Activated CD4-positive, alpha-beta T cell treated with anti-CD3 and anti-CD28 coated beads, Interleukin-2, amount 10 ng/mL, durations not matched to agents 7 days and 5 days (primary cell): Measurements from ENCODE around the gene NR6A1. TPM values are rescaled to one million over a fixed set of nuclear protein-coding genes. Genes with fewer than 3 reads are reported as not detected.

Experiments
- CTCF ChIA-PET: fragments of 350-600 bp; sonication (Branson Sonifier 250); formaldehyde crosslinking; loops from one replicate; lab custom pipeline; 2021; ENCODE audit warnings: antibody characterized with exemption; lab: Charles Lee
- POLR2A ChIA-PET: fragments of 350-600 bp; sonication (Branson Sonifier 250); formaldehyde crosslinking; loops from one replicate; lab custom pipeline; 2021; ENCODE audit warnings: antibody characterized with exemption; lab: Charles Lee
- DNase-seq: peaks from one replicate; pipeline ENCODE4 v3.0.0-alpha.2; 2020
- H3K27ac Mint-ChIP-seq: one replicate; pipeline ENCODE4 v1.8.0; 2021; ENCODE audit warnings: mild to moderate bottlenecking, moderate library complexity, mixed read lengths
- H3K27me3 Mint-ChIP-seq: one replicate; pipeline ENCODE4 v1.8.0; 2021; ENCODE audit warnings: mixed read lengths
- H3K36me3 Mint-ChIP-seq: one replicate; pipeline ENCODE4 v1.8.0; 2021; ENCODE audit warnings: low read depth, mixed read lengths
- H3K4me1 Mint-ChIP-seq: one replicate; pipeline ENCODE4 v1.8.0; 2021; ENCODE audit warnings: mixed read lengths
- H3K4me3 Mint-ChIP-seq: one replicate; pipeline ENCODE4 v1.8.0; 2021; ENCODE audit warnings: mild to moderate bottlenecking, moderate library complexity, mixed read lengths
- H3K9me3 Mint-ChIP-seq: one replicate; pipeline ENCODE4 v1.8.0; 2021; ENCODE audit warnings: mixed read lengths
- total RNA-seq, 2 experiments: library from RNA; stranded (reverse); gene quantifications; one replicate each; pipeline ENCODE4 v1.2.3, GENCODE V29; 2021

The NR6A1 gene
- total RNA-seq = under 1 TPM; 0.10 to 0.19 TPM

DNA sequence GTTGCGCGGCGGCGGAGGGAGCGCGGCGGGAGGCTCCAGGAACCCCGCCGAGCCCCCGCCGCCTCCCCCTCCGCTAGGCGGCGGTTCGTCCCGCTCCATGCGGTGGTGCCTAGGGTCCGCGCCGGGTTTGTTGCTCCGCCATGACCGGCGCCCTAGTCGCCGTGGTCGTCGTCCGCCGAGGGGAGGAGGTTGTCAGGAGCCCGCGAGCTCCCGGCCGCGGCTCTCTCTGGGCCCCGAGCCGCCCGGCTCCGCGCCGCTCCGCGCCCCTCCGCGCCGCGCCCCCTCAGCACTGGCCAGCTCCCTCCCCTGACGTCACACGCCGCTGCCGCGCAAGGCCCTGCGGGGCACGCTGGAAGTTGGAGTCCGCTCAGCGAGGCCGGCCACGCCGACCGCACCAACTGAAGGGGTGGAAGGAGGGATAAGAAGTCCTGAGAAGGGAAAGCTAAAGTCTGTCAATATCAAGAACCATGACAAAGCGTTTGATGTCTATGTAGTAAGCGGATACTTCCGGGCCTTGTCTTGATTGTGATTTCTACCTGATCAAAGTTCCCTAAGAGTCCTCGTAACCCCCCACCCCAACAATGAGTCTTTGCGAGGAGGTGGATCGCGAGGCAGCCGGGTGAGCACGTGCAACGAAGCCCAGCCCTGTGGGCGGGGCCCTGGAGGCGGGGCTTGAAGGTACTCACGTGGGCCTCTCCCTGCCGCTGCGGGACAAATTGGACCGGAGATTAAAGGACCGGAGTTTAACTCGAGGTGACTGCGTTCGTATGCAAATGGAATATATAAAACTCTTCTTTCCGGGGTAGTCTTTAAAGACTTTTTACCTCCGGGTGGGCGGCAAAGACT is at the start of gene NR6A1:
Gene NR6A1, minus strand, starts transcription at position 291 of the 846 bp plus-strand sequence.
- peak; percentile 95 for DNase-seq

DNA sequence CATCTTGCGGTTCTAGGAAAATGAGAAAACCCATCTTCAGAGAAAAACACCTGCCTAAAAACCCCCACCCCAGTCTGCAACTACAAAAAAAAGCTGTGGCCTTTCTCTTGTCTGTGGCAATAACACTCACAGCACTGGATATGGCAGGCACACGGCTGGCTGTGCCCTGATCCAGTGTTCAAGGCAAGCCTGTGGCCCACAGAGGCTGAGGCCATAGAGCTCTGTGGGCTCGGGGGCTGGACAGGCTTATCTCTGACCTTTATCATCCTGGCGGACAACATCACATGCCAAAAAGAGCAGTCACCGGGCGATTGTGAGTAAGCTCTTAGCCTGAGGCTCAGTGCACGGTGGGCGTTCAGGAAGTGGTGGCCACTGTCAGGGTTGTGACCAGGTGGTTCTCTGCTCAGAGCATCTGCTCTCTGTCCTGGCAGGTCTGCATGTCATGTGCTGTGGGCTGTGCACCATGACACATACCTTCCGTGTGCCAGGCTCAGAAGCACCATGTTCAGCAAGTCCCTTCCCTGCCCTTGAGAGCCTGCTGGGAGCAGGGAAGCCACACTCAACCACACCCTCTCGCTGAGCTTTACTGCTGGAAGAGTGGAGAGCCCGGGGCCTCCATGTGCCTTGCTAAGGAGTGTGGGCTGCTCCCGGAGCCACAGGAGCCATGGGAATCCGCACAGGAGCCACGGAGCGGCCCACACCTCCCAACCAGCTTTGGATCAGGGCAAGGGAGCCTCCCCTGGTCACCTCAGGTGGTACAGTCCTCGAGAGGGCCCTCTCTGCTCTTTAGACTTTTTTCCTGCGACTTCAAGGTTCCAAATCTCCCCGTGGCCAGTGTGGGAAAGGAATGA is 47.5 kb upstream of the NR6A1 start:
- DNase-seq = no peak
- H3K4me1 Mint-ChIP-seq = peaks cover 13% of the 10 kb centered on the region
- CTCF ChIA-PET = interaction anchor here (0.6 kb wide), 1 partner anchor 73 kb away, joined by 4 read pairs; no protein-coding TSS in a partner anchor
- H3K27ac Mint-ChIP-seq = no peak overlapping the region
- H3K4me3 Mint-ChIP-seq = no peak overlapping the region
- no peaks in the 10 kb centered on the region for H3K36me3 Mint-ChIP-seq
- no peaks in the 10 kb centered on the region for H3K9me3 Mint-ChIP-seq
- POLR2A ChIA-PET = no interaction called here
- H3K27me3 Mint-ChIP-seq = peaks cover 10% of the 10 kb centered on the region

More for the DNA sequence above, at the start of gene NR6A1:
- peaks cover 44% of the 10 kb centered on the region for H3K4me1 Mint-ChIP-seq
- H3K4me3 Mint-ChIP-seq = peak within 1 kb of the TSS; percentile 78
- H3K27me3 Mint-ChIP-seq = peaks cover 66% of the 10 kb centered on the region
- CTCF ChIA-PET = interaction anchor here (0.5 to 10.2 kb wide), 15 partner anchors 8 to 1607 kb away, joined by 3 to 173 read pairs (median 4); partner anchors contain the start of genes ARPC5L and WDR38
- H3K9me3 Mint-ChIP-seq = no peaks in the 10 kb centered on the region
- no peaks in the 10 kb centered on the region for H3K36me3 Mint-ChIP-seq
- peak within 1 kb of the TSS; percentile 91 for H3K27ac Mint-ChIP-seq
- POLR2A ChIA-PET = no interaction called here

DNA sequence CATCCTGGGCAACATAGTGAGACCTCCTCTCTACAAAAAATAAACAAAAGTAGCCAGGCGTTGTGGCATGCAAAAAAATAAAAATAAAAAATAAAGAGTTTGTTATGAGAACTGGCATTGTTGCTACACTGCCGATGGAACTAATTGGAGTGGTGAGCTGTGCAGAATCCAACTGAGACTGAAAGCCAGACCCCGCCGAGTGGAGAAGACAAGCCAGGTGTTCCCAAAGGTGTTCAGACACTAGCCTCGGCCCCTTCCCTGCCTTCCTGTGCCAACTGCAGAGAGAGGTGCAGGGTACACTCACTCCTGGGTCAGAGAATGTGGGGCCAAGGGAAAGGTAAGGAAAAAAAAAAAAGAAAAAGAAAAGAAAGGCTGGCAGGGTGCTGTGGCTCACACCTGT is 44.5 kb upstream of the NR6A1 start:
- Mint-ChIP-seq H3K4me3 (no peak overlapping the region), H3K27me3 (peaks cover 6% of the 10 kb centered on the region), H3K9me3 (no peaks in the 10 kb centered on the region), H3K27ac (no peak overlapping the region), H3K4me1 (peaks cover 13% of the 10 kb centered on the region), H3K36me3 (no peaks in the 10 kb centered on the region)
- no peak for DNase-seq
- CTCF ChIA-PET = no interaction called here
- POLR2A ChIA-PET = no interaction called here

DNA sequence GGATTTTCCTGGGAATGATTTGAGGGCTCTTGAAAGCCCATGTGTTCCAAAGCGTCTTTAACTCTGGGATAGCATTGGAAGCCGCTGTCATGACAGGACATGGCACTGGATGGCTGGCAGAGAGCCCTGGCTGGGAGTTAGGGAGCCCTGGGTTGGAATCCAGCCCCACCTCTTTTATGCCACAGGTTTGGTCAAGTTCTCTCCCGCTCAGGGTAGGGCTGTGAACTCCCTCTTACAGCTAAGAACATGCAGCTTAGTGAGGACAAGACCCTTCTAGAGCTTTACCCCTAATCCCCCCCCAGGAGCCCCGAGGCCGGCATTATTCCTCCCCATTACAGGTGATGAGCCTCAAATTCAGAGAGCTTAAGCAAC is 43.0 kb upstream of the NR6A1 start:
- H3K4me3 Mint-ChIP-seq = no peak overlapping the region
- H3K27me3 Mint-ChIP-seq = peaks cover 6% of the 10 kb centered on the region
- H3K27ac Mint-ChIP-seq = no peak overlapping the region
- H3K4me1 Mint-ChIP-seq = peaks cover 10% of the 10 kb centered on the region
- no peaks in the 10 kb centered on the region for H3K36me3 Mint-ChIP-seq
- CTCF ChIA-PET = interaction anchor here (0.8 to 1.7 kb wide), 4 partner anchors 18 to 301 kb away, joined by 3 to 8 read pairs (median 4); partner anchors contain the start of gene WDR38
- H3K9me3 Mint-ChIP-seq = no peaks in the 10 kb centered on the region
- DNase-seq = no peak
- POLR2A ChIA-PET = no interaction called here

DNA sequence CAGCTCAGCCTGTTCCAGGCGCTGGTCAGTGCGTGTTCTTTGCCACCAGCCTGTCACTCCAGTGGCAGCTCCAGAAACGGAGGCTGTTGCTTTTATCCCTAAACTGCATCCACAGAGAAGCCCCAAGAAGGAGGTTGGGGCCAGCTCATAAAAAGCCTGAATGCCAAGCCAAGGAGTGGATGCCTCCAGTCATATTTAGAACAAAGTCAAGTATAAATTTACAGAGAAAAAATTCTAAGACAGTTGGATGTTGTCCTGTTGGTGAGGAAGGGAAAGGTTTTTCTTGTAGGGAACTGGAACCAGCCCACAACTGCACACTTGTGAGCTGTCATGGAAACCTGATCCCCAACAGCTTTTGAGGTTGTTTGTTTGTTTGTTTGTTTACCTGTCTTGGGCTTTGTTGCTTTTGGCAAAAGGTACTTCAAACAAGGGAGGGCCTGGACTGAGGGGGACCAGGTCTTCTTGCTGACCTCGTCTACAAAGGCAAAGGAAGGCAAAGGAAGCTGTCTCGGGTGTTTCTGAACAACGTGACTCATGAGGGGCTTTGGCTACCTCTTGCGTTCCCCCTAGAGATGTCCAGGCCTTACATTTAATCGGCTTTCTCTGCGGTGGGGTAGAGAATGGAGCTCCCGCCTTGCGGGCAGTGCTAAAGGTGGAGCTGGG is 42.5 kb upstream of the NR6A1 start:
- no peak for DNase-seq
- no peak overlapping the region for H3K4me3 Mint-ChIP-seq
- no peaks in the 10 kb centered on the region for H3K9me3 Mint-ChIP-seq
- ChIA-PET CTCF (interaction anchor here (0.8 to 1.7 kb wide), 4 partner anchors 18 to 301 kb away, joined by 3 to 8 read pairs (median 4); partner anchors contain the start of gene WDR38), POLR2A (interaction anchor here (0.7 kb wide), 1 partner anchor 10 kb away, joined by 3 read pairs; no protein-coding TSS in a partner anchor)
- no peak overlapping the region for H3K27ac Mint-ChIP-seq
- H3K27me3 Mint-ChIP-seq = peaks cover 6% of the 10 kb centered on the region
- peaks cover 7% of the 10 kb centered on the region for H3K4me1 Mint-ChIP-seq
- H3K36me3 Mint-ChIP-seq = no peaks in the 10 kb centered on the region

DNA sequence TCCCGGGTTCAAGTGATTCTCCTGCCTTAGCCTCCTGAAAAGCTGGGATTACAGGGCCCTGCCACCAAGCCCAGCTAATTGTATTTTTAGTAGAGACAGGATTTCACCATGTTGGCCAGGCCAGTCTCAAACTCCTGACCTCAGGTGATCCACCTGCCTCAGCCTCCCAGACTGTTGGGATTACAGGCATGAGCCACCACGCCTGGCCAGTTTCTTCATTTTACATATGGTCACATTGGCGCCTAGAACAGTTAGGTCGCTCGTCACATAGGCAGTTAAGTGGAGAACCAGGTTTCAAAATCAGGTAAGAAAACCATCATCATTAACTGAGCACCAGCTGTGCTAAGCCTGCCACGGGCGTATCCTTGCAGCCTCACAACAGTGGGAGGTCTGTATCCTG is 41.9 kb upstream of the NR6A1 start:
- CTCF ChIA-PET = interaction anchor here (1.2 kb wide), 1 partner anchor 17 kb away, joined by 5 read pairs; no protein-coding TSS in a partner anchor
- POLR2A ChIA-PET = interaction anchor here (0.7 kb wide), 1 partner anchor 11 kb away, joined by 3 read pairs; no protein-coding TSS in a partner anchor
- DNase-seq = no peak

DNA sequence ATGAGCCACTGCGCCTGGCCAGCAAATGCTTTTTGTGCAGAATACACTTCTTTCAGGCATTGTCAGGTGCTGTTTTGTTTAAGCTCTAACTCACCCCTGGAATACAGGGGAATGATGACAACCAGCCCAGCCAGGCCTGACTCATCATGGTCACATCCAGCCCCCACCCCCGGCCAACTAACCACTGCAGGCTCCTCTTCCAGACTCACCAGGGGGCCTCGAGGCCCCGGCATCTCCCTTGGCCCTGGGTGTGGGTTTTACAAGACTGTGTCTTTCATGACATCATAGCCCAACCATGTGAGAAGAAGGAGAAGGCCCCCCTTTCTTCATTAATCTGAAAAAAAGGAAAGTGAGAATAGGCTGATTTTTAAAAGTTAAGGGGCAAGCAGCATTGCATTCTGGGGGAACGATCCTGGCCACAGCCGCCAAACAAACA is 41.3 kb upstream of the NR6A1 start:
- H3K36me3 Mint-ChIP-seq = no peaks in the 10 kb centered on the region
- no peak overlapping the region for H3K4me3 Mint-ChIP-seq
- peaks cover 4% of the 10 kb centered on the region for H3K27me3 Mint-ChIP-seq
- no peaks in the 10 kb centered on the region for H3K4me1 Mint-ChIP-seq
- no peak for DNase-seq
- H3K9me3 Mint-ChIP-seq = no peaks in the 10 kb centered on the region
- ChIA-PET CTCF (no interaction called here), POLR2A (interaction anchor here (0.7 kb wide), 1 partner anchor 11 kb away, joined by 3 read pairs; no protein-coding TSS in a partner anchor)
- no peak overlapping the region for H3K27ac Mint-ChIP-seq

More for the DNA sequence above, 41.9 kb upstream of the NR6A1 start:
- no peak overlapping the region for H3K4me3 Mint-ChIP-seq
- H3K9me3 Mint-ChIP-seq = no peaks in the 10 kb centered on the region
- peaks cover 1% of the 10 kb centered on the region for H3K4me1 Mint-ChIP-seq
- H3K36me3 Mint-ChIP-seq = no peaks in the 10 kb centered on the region
- H3K27ac Mint-ChIP-seq = no peak overlapping the region
- peaks cover 5% of the 10 kb centered on the region for H3K27me3 Mint-ChIP-seq

DNA sequence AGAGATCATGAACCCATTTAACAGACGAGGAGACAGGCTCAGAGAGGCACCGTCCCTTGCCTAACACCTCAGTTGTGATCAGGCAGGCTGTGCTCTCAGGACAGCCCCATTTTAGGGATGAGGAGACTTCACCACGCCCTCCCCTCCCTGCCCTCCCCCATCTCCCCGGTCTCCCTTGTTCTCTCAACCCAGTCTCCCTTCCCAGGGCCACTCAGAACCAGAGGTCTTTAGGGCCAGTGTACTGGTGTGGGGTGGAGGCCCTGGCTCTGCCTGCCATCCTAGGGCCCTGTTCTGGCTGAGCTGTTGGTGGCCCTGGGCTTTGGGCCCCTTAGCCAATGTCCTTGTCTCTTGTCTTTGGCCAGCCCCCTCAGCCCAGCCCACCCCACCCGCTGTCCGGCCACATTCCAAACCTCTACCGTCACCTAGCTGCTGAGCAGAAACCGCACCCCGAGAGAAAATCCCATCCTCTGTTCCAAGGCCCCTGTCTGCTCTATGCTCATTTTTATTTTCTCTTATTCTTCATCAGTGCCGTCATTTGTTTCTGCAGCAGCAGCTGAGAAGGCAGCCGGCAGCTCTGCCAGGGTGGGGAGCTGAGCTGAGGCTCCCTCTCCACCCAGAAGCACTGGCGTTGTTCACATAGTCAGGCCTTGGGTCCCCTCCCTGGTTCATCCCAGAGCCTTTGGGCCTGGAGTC is 39.7 kb upstream of the NR6A1 start:
- Mint-ChIP-seq H3K4me1 (no peaks in the 10 kb centered on the region), H3K9me3 (no peaks in the 10 kb centered on the region), H3K4me3 (no peak overlapping the region), H3K36me3 (no peaks in the 10 kb centered on the region), H3K27me3 (no peaks in the 10 kb centered on the region), H3K27ac (no peak overlapping the region)
- ChIA-PET POLR2A (interaction anchor here (0.7 kb wide), 1 partner anchor 430 kb away, joined by 3 read pairs; the partner anchor contains the start of gene HSPA5), CTCF (interaction anchor here (1.2 kb wide), 1 partner anchor 64 kb away, joined by 3 read pairs; no protein-coding TSS in a partner anchor)
- no peak for DNase-seq

DNA sequence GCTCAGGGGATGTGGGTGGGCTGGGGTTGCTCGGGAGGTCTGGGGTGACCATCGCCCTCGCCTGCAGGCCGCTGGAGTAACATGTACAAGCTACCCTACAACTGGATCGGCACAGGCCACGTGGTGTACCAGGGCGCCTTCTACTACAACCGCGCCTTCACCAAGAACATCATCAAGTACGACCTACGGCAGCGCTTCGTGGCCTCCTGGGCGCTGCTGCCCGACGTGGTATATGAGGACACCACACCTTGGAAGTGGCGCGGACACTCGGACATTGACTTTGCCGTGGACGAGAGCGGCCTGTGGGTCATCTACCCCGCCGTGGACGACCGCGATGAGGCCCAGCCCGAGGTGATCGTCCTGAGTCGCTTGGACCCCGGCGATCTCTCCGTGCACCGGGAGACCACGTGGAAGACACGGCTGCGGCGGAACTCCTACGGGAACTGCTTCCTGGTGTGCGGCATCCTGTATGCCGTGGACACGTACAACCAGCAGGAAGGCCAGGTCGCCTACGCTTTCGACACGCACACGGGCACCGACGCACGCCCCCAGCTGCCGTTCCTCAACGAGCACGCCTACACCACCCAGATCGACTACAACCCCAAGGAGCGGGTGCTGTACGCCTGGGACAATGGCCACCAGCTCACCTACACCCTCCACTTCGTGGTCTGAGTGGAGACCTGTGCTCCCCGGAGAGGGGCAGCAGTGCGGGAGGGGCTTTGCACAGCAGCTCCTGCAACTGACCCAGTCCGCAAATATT is 38.8 kb upstream of the NR6A1 start:
- H3K9me3 Mint-ChIP-seq = no peaks in the 10 kb centered on the region
- ChIA-PET CTCF (no interaction called here), POLR2A (interaction anchor here (0.7 kb wide), 1 partner anchor 431 kb away, joined by 3 read pairs; the partner anchor contains the start of gene HSPA5)
- no peak for DNase-seq
- no peaks in the 10 kb centered on the region for H3K27me3 Mint-ChIP-seq
- no peaks in the 10 kb centered on the region for H3K4me1 Mint-ChIP-seq
- no peaks in the 10 kb centered on the region for H3K36me3 Mint-ChIP-seq
- H3K4me3 Mint-ChIP-seq = no peak overlapping the region
- H3K27ac Mint-ChIP-seq = no peak overlapping the region

DNA sequence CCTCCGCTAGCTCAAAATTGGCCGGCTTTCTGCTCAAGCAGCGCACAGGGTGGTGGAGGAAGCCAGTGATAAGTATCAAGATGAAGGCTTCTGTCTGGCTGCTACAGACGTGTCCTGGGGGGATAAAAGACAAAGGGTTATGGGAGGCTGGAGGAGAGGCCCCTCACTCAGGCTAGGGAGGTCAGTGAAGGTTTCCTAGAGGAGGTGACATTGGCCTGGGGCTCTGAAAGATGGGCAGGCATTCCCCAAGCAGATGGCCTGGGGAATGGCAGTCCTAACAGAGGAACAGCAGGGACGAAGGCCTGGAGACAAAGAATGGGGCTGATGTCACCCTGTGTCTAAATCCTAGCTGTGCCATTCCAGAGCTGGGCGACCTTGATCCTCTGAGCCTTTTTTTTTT is 38.1 kb upstream of the NR6A1 start:
- H3K4me3 Mint-ChIP-seq = no peak overlapping the region
- DNase-seq = no peak
- no peaks in the 10 kb centered on the region for H3K4me1 Mint-ChIP-seq
- no peaks in the 10 kb centered on the region for H3K36me3 Mint-ChIP-seq
- no peaks in the 10 kb centered on the region for H3K9me3 Mint-ChIP-seq
- ChIA-PET CTCF (no interaction called here), POLR2A (no interaction called here)
- no peak overlapping the region for H3K27ac Mint-ChIP-seq
- H3K27me3 Mint-ChIP-seq = no peaks in the 10 kb centered on the region

DNA sequence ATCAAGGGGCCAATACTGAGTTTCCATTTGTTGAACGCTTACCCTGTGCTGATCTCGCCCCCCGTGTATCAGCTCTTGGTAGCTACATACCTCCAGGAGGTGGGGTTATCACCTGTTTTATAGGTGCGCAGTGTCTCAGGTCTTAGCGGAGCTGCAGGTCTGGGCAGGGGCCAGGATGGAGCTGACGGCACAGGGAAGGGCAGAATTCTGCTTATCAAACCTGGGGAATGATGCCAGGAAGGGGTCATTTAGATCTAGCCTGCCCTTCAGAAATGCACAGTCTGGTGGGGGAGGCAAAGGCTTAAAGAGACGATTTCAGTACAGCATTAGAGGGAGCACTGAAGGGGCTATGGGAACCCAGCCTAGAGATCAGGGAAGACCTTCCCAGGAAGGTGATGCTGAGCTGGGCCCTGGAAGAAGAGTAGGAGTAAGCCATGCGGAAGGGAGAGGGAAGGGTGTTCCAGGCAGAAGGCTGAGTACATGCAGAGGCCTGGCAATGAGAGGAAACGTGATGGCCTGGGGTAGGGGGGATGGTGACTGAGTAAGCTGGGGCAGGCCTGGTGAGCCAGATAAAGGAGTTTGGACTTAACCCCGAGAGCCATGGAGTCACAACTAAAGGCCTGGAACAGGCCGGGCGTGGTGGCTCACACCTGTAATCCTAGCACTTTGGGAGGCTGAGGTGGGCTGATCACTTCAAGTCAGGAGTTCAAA is 37.3 kb upstream of the NR6A1 start:
- DNase-seq = no peak
- Mint-ChIP-seq H3K9me3 (no peaks in the 10 kb centered on the region), H3K4me3 (no peak overlapping the region), H3K27me3 (no peaks in the 10 kb centered on the region), H3K36me3 (no peaks in the 10 kb centered on the region), H3K4me1 (no peaks in the 10 kb centered on the region), H3K27ac (no peak overlapping the region)
- POLR2A ChIA-PET = no interaction called here
- CTCF ChIA-PET = no interaction called here
